HEK293 (cell line): Measurements from ENCODE around the gene TSPY2.
"Not testable (repeated sequence)": the region's sequence is repeated elsewhere in the genome, so short reads cannot be mapped to it uniquely, and the experiment has no call there.

Experiments
- GLI2 ChIP-seq: fragments of 450-650 bp; formaldehyde crosslinking; IDR thresholded peaks from 2 replicates; pipeline ENCODE4; 2017; ENCODE audit warnings: missing biosample characterization, missing genetic modification characterization, low read depth, borderline replicate concordance
- HOXC10 ChIP-seq: sonication (generic); formaldehyde crosslinking; IDR thresholded peaks from 2 replicates; pipeline ENCODE4 v1.8.1; 2023; ENCODE audit warnings: mild to moderate bottlenecking, missing genetic modification reagents
- IKZF3 ChIP-seq: fragments of 450-650 bp; IDR thresholded peaks from 2 replicates; pipeline ENCODE4 v1.5.0; 2018; ENCODE audit warnings: missing biosample characterization, mild to moderate bottlenecking, missing genetic modification characterization, moderate library complexity
- KLF7 ChIP-seq: fragments of 450-650 bp; formaldehyde crosslinking; IDR thresholded peaks from 2 replicates; pipeline ENCODE4 v1.5.1; 2016; ENCODE audit warnings: missing biosample characterization, missing genetic modification characterization, borderline replicate concordance
- KLF9 ChIP-seq: fragments of 450-650 bp; formaldehyde crosslinking; IDR thresholded peaks from 2 replicates; pipeline ENCODE4 v1.5.1; 2016; ENCODE audit warnings: missing biosample characterization, missing genetic modification characterization, low read depth
- SCRT1 ChIP-seq: fragments of 450-650 bp; formaldehyde crosslinking; IDR thresholded peaks from 2 replicates; pipeline ENCODE4 v1.5.1; 2016; ENCODE audit warnings: missing biosample characterization, missing genetic modification characterization, borderline replicate concordance
- SP7 ChIP-seq: fragments of 450-650 bp; formaldehyde crosslinking; IDR thresholded peaks from 2 replicates; pipeline ENCODE4 v1.5.1; 2016; ENCODE audit warnings: missing biosample characterization, missing genetic modification characterization
- YY1 ChIP-seq: fragments of 450-650 bp; formaldehyde crosslinking; IDR thresholded peaks from 2 replicates; pipeline ENCODE4 v1.5.1; 2018; ENCODE audit warnings: missing biosample characterization, missing genetic modification characterization
- ZFP41 ChIP-seq: fragments of 450-650 bp; formaldehyde crosslinking; IDR thresholded peaks from 2 replicates; pipeline ENCODE4 v1.5.1; 2016; ENCODE audit warnings: missing biosample characterization, missing genetic modification characterization, borderline replicate concordance
- ZNF335 ChIP-seq: fragments of 450-650 bp; formaldehyde crosslinking; conservative IDR thresholded peaks from 2 replicates; pipeline ENCODE4 v1.5.1; 2016; ENCODE audit warnings: missing biosample characterization, missing genetic modification characterization
- ZNF837 ChIP-seq: fragments of 450-650 bp; formaldehyde crosslinking; IDR thresholded peaks from 2 replicates; pipeline ENCODE4 v1.5.1; 2016; ENCODE audit warnings: missing biosample characterization, missing genetic modification characterization
- TF ChIP-seq, protein P1 (sequence below): fragments of 450-650 bp; formaldehyde crosslinking; IDR thresholded peaks from 2 replicates; pipeline ENCODE4 v1.5.1; 2016; ENCODE audit warnings: missing biosample characterization, missing genetic modification characterization
- TF ChIP-seq, protein P2 (sequence below): fragments of 450-650 bp; formaldehyde crosslinking; optimal IDR thresholded peaks from 2 replicates; pipeline ENCODE3; 2016; ENCODE audit warnings: missing biosample characterization, mild to moderate bottlenecking, missing genetic modification characterization
- TF ChIP-seq, protein P3 (sequence below): fragments of 450-650 bp; formaldehyde crosslinking; conservative IDR thresholded peaks from 2 replicates; pipeline ENCODE4 v1.5.1; 2016; ENCODE audit warnings: low read depth, missing biosample characterization, missing genetic modification characterization

DNA sequence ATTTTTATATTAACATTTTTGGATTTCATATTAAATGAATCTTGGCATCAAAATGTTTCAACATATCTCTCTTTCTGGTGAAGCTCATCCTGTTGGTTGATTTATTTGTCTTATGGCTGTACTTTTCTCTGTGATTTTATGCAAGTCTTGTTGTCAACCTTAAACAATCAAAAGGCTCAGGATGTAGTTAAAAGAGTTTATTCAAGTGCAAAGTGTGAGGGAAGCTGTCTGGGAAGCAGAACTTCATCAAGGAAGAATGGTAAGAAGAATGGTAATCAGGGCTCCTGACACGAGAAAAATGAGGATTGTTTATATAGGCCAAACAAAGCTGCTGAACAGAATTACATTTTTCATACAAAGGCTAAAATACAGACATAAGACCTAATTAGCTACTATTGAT lies 29.0 kb upstream of the TSPY2 start:
- not testable (repeated sequence) for TF ChIP-seq KLF9 (tag by site-specific recombination); YY1 (tag by site-specific recombination); ZNF837; SP7 (tag by site-specific recombination); HOXC10 (CRISPR knock-in tag); IKZF3 (tag by site-specific recombination); GLI2 (tag by site-specific recombination); KLF7 (tag by site-specific recombination); ZFP41 (tag by site-specific recombination); SCRT1 (tag by site-specific recombination); ZNF335 (tag by site-specific recombination)
- TF ChIP-seq, protein P1, sequence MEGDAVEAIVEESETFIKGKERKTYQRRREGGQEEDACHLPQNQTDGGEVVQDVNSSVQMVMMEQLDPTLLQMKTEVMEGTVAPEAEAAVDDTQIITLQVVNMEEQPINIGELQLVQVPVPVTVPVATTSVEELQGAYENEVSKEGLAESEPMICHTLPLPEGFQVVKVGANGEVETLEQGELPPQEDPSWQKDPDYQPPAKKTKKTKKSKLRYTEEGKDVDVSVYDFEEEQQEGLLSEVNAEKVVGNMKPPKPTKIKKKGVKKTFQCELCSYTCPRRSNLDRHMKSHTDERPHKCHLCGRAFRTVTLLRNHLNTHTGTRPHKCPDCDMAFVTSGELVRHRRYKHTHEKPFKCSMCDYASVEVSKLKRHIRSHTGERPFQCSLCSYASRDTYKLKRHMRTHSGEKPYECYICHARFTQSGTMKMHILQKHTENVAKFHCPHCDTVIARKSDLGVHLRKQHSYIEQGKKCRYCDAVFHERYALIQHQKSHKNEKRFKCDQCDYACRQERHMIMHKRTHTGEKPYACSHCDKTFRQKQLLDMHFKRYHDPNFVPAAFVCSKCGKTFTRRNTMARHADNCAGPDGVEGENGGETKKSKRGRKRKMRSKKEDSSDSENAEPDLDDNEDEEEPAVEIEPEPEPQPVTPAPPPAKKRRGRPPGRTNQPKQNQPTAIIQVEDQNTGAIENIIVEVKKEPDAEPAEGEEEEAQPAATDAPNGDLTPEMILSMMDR = not testable (repeated sequence)
- TF ChIP-seq, protein P2, sequence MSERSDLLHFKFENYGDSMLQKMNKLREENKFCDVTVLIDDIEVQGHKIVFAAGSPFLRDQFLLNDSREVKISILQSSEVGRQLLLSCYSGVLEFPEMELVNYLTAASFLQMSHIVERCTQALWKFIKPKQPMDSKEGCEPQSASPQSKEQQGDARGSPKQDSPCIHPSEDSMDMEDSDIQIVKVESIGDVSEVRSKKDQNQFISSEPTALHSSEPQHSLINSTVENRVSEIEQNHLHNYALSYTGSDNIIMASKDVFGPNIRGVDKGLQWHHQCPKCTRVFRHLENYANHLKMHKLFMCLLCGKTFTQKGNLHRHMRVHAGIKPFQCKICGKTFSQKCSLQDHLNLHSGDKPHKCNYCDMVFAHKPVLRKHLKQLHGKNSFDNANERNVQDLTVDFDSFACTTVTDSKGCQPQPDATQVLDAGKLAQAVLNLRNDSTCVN (tag by site-specific recombination) = not testable (repeated sequence)
- TF ChIP-seq, protein P3, sequence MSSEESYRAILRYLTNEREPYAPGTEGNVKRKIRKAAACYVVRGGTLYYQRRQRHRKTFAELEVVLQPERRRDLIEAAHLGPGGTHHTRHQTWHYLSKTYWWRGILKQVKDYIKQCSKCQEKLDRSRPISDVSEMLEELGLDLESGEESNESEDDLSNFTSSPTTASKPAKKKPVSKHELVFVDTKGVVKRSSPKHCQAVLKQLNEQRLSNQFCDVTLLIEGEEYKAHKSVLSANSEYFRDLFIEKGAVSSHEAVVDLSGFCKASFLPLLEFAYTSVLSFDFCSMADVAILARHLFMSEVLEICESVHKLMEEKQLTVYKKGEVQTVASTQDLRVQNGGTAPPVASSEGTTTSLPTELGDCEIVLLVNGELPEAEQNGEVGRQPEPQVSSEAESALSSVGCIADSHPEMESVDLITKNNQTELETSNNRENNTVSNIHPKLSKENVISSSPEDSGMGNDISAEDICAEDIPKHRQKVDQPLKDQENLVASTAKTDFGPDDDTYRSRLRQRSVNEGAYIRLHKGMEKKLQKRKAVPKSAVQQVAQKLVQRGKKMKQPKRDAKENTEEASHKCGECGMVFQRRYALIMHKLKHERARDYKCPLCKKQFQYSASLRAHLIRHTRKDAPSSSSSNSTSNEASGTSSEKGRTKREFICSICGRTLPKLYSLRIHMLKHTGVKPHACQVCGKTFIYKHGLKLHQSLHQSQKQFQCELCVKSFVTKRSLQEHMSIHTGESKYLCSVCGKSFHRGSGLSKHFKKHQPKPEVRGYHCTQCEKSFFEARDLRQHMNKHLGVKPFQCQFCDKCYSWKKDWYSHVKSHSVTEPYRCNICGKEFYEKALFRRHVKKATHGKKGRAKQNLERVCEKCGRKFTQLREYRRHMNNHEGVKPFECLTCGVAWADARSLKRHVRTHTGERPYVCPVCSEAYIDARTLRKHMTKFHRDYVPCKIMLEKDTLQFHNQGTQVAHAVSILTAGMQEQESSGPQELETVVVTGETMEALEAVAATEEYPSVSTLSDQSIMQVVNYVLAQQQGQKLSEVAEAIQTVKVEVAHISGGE = not testable (repeated sequence)
